DOHH2 (cell line): ENCODE results near the gene SELENON.

Experiments used
- H3F3A ChIP-seq: fragments of 200-600 bp; sonication (generic), shearing (Covaris generic); 2 replicates; pipeline ENCODE4 v1.6.0; 2016; ENCODE audit warnings: antibody characterized with exemption, mild to moderate bottlenecking; ENCODE audit not compliant: control insufficient read depth, insufficient read depth
- H3K27ac ChIP-seq: fragments of 200-600 bp; sonication (generic); 2 replicates; pipeline ENCODE4 v1.5.1; 2014; ENCODE audit warnings: low read depth, mild to moderate bottlenecking, low read length, moderate library complexity
- H3K27me3 ChIP-seq: fragments of 200-600 bp; sonication (generic); 2 replicates; pipeline ENCODE4 v1.6.1; 2014; ENCODE audit warnings: mild to moderate bottlenecking, low read length, mixed read lengths; ENCODE audit not compliant: control insufficient read depth
- H3K36me3 ChIP-seq: fragments of 200-600 bp; sonication (generic); 2 replicates; pipeline ENCODE4 v1.6.1; 2014; ENCODE audit warnings: mild to moderate bottlenecking, low read length, moderate library complexity, mixed read lengths; ENCODE audit not compliant: control insufficient read depth
- H3K4me1 ChIP-seq: fragments of 200-600 bp; sonication (generic); 2 replicates; pipeline ENCODE4 v1.6.1; 2014; ENCODE audit warnings: mild to moderate bottlenecking, low read length, mixed read lengths; ENCODE audit not compliant: control insufficient read depth
- H3K4me2 ChIP-seq: fragments of 200-600 bp; sonication (generic); 2 replicates; pipeline ENCODE4 v1.6.0; 2014; ENCODE audit warnings: mild to moderate bottlenecking, low read length, moderate library complexity
- H3K4me3 ChIP-seq: fragments of 200-600 bp; sonication (generic); 2 replicates; pipeline ENCODE4 v1.5.1; 2014; ENCODE audit warnings: mild to moderate bottlenecking, low read length, mixed read lengths
- H3K79me2 ChIP-seq: fragments of 200-600 bp; sonication (generic); 2 replicates; pipeline ENCODE4 v1.6.1; 2014; ENCODE audit warnings: mild to moderate bottlenecking, low read length, mixed read lengths; ENCODE audit not compliant: control insufficient read depth
- H3K9me2 ChIP-seq: fragments of 200-600 bp; sonication (generic); replicated peaks from 2 replicates; pipeline ENCODE4 v1.6.1; 2014; ENCODE audit warnings: mild to moderate bottlenecking, low read length, mixed read lengths; ENCODE audit not compliant: control insufficient read depth
- H3K9me3 ChIP-seq: fragments of 200-600 bp; sonication (generic); 2 replicates; pipeline ENCODE4 v1.6.1; 2014; ENCODE audit warnings: antibody characterized with exemption, low read length, mixed read lengths; ENCODE audit not compliant: control insufficient read depth, insufficient read depth
- H4K20me1 ChIP-seq: fragments of 200-600 bp; sonication (generic); 2 replicates; pipeline ENCODE4 v1.6.0; 2014; ENCODE audit warnings: low read depth, mild to moderate bottlenecking, antibody characterized with exemption, low read length, moderate library complexity; ENCODE audit not compliant: control insufficient read depth, insufficient read depth
- EZH2phosphoT487 ChIP-seq: fragments of 200-600 bp; sonication (generic); IDR thresholded peaks from 2 replicates; pipeline ENCODE4 v1.6.1; 2017; ENCODE audit warnings: borderline replicate concordance, mild to moderate bottlenecking, antibody characterized with exemption, low read length, moderate library complexity, mixed read lengths
- TF ChIP-seq, protein P1 (sequence below): fragments of 200-600 bp; sonication (generic); IDR thresholded peaks from one replicate; pipeline ENCODE4 v1.5.1; 2014; ENCODE audit warnings: antibody characterized with exemption, mild to moderate bottlenecking, low read depth, low read length; ENCODE audit not compliant: poor library complexity, severe bottlenecking

The SELENON gene

DNA sequence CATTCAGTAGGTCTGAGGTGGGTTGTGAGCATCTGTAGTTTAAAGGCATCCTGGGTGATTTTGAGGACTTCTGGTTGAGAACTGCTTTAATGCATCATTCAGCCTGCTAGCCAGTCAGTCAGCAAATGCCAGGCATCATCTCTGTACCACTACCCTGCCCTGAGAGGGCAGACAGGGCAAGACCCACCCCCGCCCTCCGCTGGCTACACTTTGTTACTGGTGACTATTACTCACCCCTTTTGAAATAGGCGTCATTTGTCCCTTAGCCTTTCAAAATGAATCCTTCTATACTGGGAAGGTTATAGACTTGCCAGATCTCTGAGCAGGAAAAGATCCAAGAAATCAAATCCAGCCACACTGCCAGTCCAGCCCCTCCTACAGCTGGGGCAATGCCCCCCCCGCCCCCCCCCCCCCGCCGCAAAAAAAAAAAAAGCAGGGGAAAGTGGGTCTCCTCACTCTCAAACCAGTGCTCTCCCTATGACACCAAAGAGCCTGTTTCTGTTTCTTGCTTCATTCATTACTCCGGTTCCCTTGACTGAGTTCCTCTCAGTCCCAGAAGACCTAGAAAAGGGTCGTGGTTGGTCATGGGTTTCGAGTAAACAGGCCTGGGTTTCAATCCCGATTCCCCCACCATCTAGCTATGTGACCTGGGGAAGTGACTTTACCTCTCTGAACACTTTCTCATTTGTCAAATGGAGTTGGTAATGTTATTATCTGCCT lies 4.4 kb downstream of the SELENON start:
- H3K27ac ChIP-seq, result no peak overlapping the region
- peaks cover 5% of the 10 kb centered on the region for H3K27me3 ChIP-seq
- H3F3A ChIP-seq, result peaks cover 4% of the 10 kb centered on the region; the same call in 1 of the 2 replicates
- H3K36me3 ChIP-seq, result no peaks in the 10 kb centered on the region
- no peak overlapping the region for H3K4me2 ChIP-seq
- TF ChIP-seq, protein P1, sequence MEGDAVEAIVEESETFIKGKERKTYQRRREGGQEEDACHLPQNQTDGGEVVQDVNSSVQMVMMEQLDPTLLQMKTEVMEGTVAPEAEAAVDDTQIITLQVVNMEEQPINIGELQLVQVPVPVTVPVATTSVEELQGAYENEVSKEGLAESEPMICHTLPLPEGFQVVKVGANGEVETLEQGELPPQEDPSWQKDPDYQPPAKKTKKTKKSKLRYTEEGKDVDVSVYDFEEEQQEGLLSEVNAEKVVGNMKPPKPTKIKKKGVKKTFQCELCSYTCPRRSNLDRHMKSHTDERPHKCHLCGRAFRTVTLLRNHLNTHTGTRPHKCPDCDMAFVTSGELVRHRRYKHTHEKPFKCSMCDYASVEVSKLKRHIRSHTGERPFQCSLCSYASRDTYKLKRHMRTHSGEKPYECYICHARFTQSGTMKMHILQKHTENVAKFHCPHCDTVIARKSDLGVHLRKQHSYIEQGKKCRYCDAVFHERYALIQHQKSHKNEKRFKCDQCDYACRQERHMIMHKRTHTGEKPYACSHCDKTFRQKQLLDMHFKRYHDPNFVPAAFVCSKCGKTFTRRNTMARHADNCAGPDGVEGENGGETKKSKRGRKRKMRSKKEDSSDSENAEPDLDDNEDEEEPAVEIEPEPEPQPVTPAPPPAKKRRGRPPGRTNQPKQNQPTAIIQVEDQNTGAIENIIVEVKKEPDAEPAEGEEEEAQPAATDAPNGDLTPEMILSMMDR, result no peak
- TF ChIP-seq EZH2phosphoT487, result no peak
- H3K4me3 ChIP-seq, result no peak overlapping the region
- no peaks in the 10 kb centered on the region for H3K79me2 ChIP-seq
- H3K9me2 ChIP-seq, result no peaks in the 10 kb centered on the region
- peaks cover 32% of the 10 kb centered on the region for H3K4me1 ChIP-seq
- 0 out of 2 replicates have a peak, but pooled peaks cover 7% of the 10 kb centered on the region for H4K20me1 ChIP-seq
- no peaks in the 10 kb centered on the region for H3K9me3 ChIP-seq

DNA sequence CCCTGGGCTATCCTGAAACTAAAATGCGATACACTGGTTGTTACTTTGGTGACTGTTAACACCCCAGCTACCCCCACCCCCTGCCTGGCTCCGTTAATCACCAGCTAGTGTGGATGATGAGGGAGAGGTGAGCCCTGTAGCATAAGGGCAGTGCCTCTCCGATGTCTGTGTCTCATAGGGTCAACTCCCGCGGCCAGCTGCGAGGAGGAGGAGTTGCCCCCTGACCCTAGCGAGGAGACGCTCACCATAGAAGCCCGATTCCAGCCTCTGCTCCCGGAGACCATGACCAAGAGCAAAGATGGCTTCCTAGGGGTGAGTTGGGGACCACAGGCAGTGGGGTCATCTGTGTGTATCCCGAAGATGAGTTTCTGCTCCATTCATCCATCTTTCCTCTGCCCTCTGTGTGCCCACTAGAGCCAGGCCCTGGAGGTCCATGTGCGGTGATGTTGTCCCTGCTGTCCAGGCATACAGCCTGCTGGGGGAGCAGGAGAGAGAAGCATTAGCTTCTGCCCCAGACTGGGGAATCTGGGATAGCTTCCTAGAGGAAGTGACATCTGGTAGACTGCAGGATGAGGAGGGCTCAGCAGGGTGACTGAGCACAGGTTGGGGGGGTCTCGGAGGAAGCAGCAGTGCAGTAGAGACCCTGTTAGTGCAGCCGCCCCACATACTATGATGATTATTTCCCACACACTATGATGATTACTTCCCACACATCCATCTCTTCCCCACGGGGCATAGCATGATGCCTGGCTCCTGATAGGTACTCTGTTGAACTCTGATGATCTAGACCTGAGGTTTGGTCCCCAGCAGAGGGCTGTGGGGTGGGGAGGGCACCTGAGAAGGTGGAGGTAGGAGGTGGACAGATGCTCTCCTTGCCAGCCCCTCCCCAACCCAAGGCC lies 5.2 kb downstream of the SELENON start:
- Histone ChIP-seq H3K36me3 (no peaks in the 10 kb centered on the region), H3K79me2 (no peaks in the 10 kb centered on the region), H3K9me2 (no peaks in the 10 kb centered on the region), H3K9me3 (no peaks in the 10 kb centered on the region), H3K4me2 (no peak overlapping the region), H3F3A (peaks cover 4% of the 10 kb centered on the region; the same call in 1 of the 2 replicates), H3K27ac (no peak overlapping the region), H4K20me1 (0 out of 2 replicates have a peak, but pooled peaks cover 7% of the 10 kb centered on the region), H3K4me3 (no peak overlapping the region), H3K4me1 (peaks cover 35% of the 10 kb centered on the region), H3K27me3 (peaks cover 5% of the 10 kb centered on the region)
- TF ChIP-seq, protein P1, result no peak
- TF ChIP-seq EZH2phosphoT487, result no peak

DNA sequence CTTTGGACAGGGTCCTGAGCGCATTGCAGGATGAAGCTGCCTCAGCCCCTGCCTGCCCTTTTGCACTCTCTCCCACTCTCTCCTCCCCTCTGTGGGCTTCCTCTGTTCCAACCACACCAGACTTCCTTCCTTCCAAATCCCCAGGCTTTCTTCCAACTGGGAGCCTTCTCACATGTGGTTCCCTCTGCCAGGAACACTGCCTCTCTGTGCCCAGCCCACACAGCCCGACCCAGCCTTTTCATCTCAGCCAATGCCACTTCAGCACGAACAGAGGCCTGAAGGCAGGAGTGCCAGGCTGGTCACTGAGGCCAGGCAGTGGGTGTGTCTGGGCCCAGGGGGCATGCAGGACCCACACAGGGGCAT lies 5.9 kb downstream of the SELENON start:
- H3K9me3 ChIP-seq, result no peaks in the 10 kb centered on the region
- H3K9me2 ChIP-seq, result no peaks in the 10 kb centered on the region
- no peak overlapping the region for H3K4me3 ChIP-seq
- H3K27ac ChIP-seq, result no peak overlapping the region
- H3K4me2 ChIP-seq, result no peak overlapping the region
- H3K36me3 ChIP-seq, result no peaks in the 10 kb centered on the region
- H3F3A ChIP-seq, result peaks cover 4% of the 10 kb centered on the region; the same call in 1 of the 2 replicates
- 0 out of 2 replicates have a peak, but pooled peaks cover 7% of the 10 kb centered on the region for H4K20me1 ChIP-seq
- H3K79me2 ChIP-seq, result no peaks in the 10 kb centered on the region
- H3K27me3 ChIP-seq, result peaks cover under 1% of the 10 kb centered on the region
- H3K4me1 ChIP-seq, result peaks cover 37% of the 10 kb centered on the region
- TF ChIP-seq EZH2phosphoT487, result no peak
- TF ChIP-seq, protein P1, result no peak
